Cardiac muscle cell (in vitro differentiated cells and primary cell): ENCODE measurements around the gene C19orf85. TPM values are rescaled to one million over a fixed set of nuclear protein-coding genes. Genes with fewer than 3 reads are reported as not detected.

ENCODE experiments used
- DNase-seq, 2 donors: peaks; one replicate each; pipeline versions ENCODE4 v3.0.0 to v3.0.0-alpha.2; 2010 to 2017; ENCODE audit warnings: low read depth in 1 of 2, low spot score in 1 of 2
- H3K27ac ChIP-seq: fragments of 200-600 bp; sonication (generic); 2 replicates; pipeline ENCODE4 v1.5.1; 2016
- H3K27me3 ChIP-seq: fragments of 200-600 bp; sonication (generic); 2 replicates; pipeline ENCODE4 v1.6.0; 2016; ENCODE audit warnings: control low read depth
- H3K36me3 ChIP-seq: fragments of 200-600 bp; sonication (generic); 2 replicates; pipeline ENCODE4 v1.5.1; 2016; ENCODE audit warnings: control low read depth
- H3K4me1 ChIP-seq: fragments of 200-600 bp; sonication (generic); 2 replicates; pipeline ENCODE4 v1.8.1; 2017; ENCODE audit warnings: low read depth, mild to moderate bottlenecking, mixed run types
- H3K4me3 ChIP-seq: fragments of 200-600 bp; sonication (generic); 2 replicates; pipeline ENCODE4 v1.5.1; 2016; ENCODE audit warnings: mild to moderate bottlenecking
- H3K9me3 ChIP-seq: fragments of 200-600 bp; sonication (generic); 2 replicates; pipeline ENCODE4 v1.5.1; 2017; ENCODE audit warnings: low read depth, mild to moderate bottlenecking, control low read depth
- CTCF ChIP-seq: IDR thresholded peaks from 2 replicates; pipeline ENCODE4 v1.5.1; 2012; ENCODE audit warnings: low read depth, mild to moderate bottlenecking, low read length
- polyA plus RNA-seq: library from polyadenylated mRNA; unstranded; fragments of >200 nt; fragmentation: Nextera tagmentation; extraction: Ambion mirVana; gene quantifications from 2 replicates; pipeline ENCODE4 v1.2.1, GENCODE V29; 2016
- total RNA-seq: library from RNA; depleted of rRNA; stranded (reverse); fragments of >200 nt; gene quantifications from 2 replicates; pipeline ENCODE4 v1.2.3, GENCODE V29; 2016

C19orf85 gene
- total and polyA plus RNA-seq, 2 experiments from 2014 or later, result not detected

GRCh38 chr19:55477905-55478304, 13.4 kb upstream of the C19orf85 start:
- peaks cover 3% of the 10 kb centered on the region for H3K4me1 ChIP-seq
- no peak overlapping the region for H3K4me3 ChIP-seq
- no peak for TF ChIP-seq CTCF
- H3K36me3 ChIP-seq, result peaks cover 2% of the 10 kb centered on the region
- no peaks in the 10 kb centered on the region for H3K27me3 ChIP-seq
- H3K9me3 ChIP-seq, result no peaks in the 10 kb centered on the region
- no peak overlapping the region for H3K27ac ChIP-seq
- no peak for DNase-seq

- peak within 1 kb of the TSS; percentile 96 for H3K27ac ChIP-seq
- peak within 1 kb of the TSS; percentile 92 for H3K4me3 ChIP-seq
- TF ChIP-seq CTCF, result no peak
- H3K9me3 ChIP-seq, result no peaks in the 10 kb centered on the region
- H3K4me1 ChIP-seq, result peaks cover 3% of the 10 kb centered on the region
- DNase-seq, result peak; percentile 99
- H3K36me3 ChIP-seq, result no peaks in the 10 kb centered on the region
- no peaks in the 10 kb centered on the region for H3K27me3 ChIP-seq
Measured at GRCh38 chr19:55476100-55476775, 11.7 kb upstream of the C19orf85 start, which contains the start of gene ZNF628. ZNF628 (plus strand) TSS chr19:55476617; CDS start chr19:55479911, 3,294 bp downstream.

- no peak overlapping the region for H3K4me3 ChIP-seq
- H3K36me3 ChIP-seq, result no peaks in the 10 kb centered on the region
- no peaks in the 10 kb centered on the region for H3K27me3 ChIP-seq
- TF ChIP-seq CTCF, result no peak
- H3K27ac ChIP-seq, result no peak overlapping the region
- no peak for DNase-seq
- H3K9me3 ChIP-seq, result no peaks in the 10 kb centered on the region
- H3K4me1 ChIP-seq, result peaks cover 3% of the 10 kb centered on the region
Measured at GRCh38 chr19:55474269-55475265, 10.0 kb upstream of the C19orf85 start.

GRCh38 chr19:55473225-55474012, 8.9 kb upstream of the C19orf85 start:
- H3K4me1 ChIP-seq, result peaks cover 3% of the 10 kb centered on the region
- no peak overlapping the region for H3K27ac ChIP-seq
- DNase-seq, result no peak

More at GRCh38 chr19:55473225-55474012, 8.9 kb upstream of the C19orf85 start:
- Histone ChIP-seq H3K36me3 (no peaks in the 10 kb centered on the region), H3K27me3 (no peaks in the 10 kb centered on the region), H3K4me3 (no peak overlapping the region), H3K9me3 (no peaks in the 10 kb centered on the region)
- no peak for TF ChIP-seq CTCF
